Fibroblast of skin of left quadriceps (primary cell): ENCODE measurements around the gene PCCB.
"Not testable (repeated sequence)": the region's sequence is repeated elsewhere in the genome, so short reads cannot be mapped to it uniquely, and the experiment has no call there.

Experiments used
- DNase-seq, 2 experiments: peaks; one replicate each; pipeline ENCODE4 v3.0.0-alpha.2; 2013; ENCODE audit warnings: low read depth in 2 of 2

Gene PCCB

DNA sequence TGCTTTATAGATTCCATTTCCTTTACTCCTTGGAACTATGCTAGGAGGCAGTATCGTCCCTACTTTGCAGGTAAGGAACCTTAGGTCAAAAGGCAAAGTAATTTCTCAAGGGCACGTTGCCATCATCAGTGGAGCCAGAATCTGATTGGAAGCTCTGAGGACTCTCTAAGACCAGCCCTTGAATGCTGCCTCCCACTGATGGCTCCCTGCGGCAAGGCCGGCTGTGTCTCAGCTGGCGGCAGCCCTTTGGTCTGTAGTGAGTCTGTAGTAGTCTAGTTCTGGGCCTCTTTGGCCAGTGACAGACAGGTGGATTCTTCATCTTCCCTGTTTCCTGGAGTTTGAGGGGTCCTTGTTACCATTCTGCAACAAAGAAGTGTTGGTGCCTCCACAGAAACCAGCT is 76.2 kb downstream of the PCCB start:
- no peak for DNase-seq

GRCh38 chr3:136327671-136328070 is 77.5 kb downstream of the PCCB start:
- DNase-seq: no peak

GRCh38 chr3:136329593-136329992 is 79.5 kb downstream of the PCCB start:
- DNase-seq: no peak

- DNase-seq: no peak
These were observed 80.8 kb downstream of the PCCB start for GRCh38 chr3:136330900-136331299.

- no peak for DNase-seq
These were observed 82.2 kb downstream of the PCCB start for GRCh38 chr3:136332302-136332701.

DNA sequence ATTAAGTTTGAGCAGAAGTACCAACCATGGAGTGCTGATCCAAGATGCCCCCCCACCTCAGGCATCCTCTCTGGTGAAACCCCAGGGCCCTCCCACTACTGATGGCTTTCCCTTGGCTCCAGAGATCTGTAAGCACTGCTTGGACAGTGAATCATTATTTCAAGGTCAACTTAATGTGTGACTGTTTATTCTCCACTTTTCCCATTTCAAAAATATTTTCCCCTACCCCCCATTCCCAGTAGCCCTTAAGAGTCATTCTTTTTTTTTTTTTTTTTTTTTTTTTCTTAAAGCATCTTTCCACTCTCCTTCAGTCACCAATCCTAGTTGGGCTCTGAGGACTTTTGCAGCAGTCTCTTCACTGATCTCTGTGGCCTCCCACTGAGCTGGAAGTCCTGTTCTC is 82.6 kb downstream of the PCCB start:
- peak in 1 of 2 experiments; percentile 27 for DNase-seq

GRCh38 chr3:136334209-136334608 is 84.1 kb downstream of the PCCB start:
- no peak for DNase-seq

DNA sequence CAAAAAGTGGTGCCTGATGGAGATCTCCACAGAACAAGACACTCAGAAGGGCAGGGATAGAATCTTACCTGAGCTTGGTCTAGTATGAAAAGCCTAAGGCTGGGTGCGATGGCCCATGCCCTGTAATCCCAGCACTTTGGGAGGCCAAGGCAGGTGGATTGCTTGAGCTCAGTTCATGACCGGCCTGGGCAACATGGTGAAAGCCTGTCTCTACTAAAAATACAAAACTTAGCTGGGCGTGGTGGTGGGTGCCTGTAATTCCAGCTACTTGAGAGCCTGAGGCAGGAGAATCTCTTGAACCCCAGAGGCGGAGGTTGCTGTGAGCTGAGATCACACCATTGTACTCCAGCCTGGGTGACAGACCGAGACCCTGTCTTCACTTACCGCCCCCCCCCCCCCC is 84.6 kb downstream of the PCCB start:
- not testable (repeated sequence) for DNase-seq

- no peak for DNase-seq
These were observed 86.4 kb downstream of the PCCB start for GRCh38 chr3:136336329-136337100.

GRCh38 chr3:136343446-136343845 is 93.3 kb downstream of the PCCB start:
- no peak for DNase-seq

- peak; percentile 83 to 86 for DNase-seq
These were observed 93.9 kb downstream of the PCCB start for GRCh38 chr3:136343873-136344555.

GRCh38 chr3:136346486-136346885 is 96.3 kb downstream of the PCCB start:
- no peak for DNase-seq

DNA sequence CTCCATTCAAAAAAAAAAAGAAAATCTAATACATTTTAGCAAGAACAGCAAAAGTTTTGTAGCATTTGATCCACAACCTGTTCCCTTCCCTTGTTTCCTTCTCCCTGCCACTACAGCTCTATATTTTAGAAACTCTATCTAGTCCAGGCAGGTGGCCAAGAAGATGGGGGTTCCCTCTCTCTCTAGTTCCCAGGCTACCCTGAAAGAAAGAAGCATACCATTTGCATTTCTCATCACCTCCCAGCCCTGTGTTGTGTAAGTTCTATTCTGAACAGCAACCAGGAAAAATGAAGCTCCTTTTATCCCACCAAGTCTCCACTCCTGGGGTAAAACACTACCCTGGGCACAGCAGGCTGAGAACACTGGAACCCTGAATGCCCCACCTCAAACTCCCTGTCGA is 100.0 kb downstream of the PCCB start:
- peak; percentile 93 for DNase-seq

GRCh38 chr3:136350557-136350956 is 100.4 kb downstream of the PCCB start:
- peak; percentile 65 to 67 for DNase-seq

GRCh38 chr3:136351351-136351750 is 101.2 kb downstream of the PCCB start:
- no peak for DNase-seq

DNA sequence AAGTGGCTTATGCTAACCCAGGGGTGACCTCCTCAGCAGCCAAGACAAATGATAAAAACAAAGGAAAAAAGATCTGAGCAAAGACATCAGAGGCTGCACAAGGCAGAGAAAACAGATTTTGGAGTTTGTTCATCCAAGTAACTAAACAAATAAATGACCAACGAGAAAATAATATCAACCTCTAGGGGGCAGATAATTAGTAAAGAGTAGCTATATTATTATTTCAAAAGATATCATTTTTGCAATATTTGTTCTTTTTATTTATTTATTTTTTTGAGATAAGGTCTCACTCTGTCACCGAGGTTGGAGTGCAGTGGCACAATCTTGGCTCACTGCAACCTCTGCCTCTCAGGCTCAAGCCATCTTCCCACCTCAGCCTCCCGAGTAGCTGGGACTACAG is 101.8 kb downstream of the PCCB start:
- DNase-seq: no peak

GRCh38 chr3:136353461-136353860 is 103.3 kb downstream of the PCCB start:
- no peak for DNase-seq

DNA sequence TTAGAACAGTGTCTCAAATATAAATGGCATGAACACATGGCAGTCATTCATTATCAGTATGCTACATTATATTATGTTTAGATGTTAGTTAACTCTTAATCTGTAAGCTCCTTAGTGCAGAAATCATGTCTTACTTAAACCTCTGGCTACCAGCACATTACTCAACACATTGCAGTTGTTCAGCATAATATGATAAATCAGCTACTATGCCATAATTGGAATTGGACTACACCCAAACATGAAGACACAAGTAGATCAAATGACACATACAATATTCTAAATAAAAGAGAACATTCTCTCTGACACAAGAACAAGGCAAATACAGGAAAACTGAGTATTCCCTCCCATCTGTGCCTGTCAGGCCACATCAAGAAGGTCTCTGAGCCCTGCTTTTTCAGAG is 116.1 kb downstream of the PCCB start:
- DNase-seq: peak; percentile 55 to 61

GRCh38 chr3:136375800-136376199 is 125.7 kb downstream of the PCCB start:
- not testable (repeated sequence) for DNase-seq

DNA sequence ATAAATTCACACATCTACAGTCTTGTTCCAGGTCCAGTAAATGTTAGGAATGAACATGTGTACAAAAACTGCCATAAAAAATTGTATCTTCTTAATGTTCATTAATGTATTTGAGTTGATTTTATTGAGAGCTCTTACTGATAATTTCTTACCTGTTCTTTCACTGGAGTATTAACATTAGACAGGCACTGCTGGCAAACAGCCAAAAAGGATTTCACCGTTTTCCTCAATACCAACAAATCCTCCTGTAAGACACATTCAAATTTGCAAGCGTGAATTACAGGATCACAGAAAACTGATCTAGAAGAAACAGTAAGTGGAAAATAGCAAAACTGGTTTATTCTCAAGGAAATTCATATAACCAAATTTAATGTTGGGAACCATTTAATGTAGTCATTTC is 127.4 kb downstream of the PCCB start:
- no peak for DNase-seq

GRCh38 chr3:136378011-136378410 is 127.9 kb downstream of the PCCB start:
- no peak for DNase-seq
